Neural cell (in vitro differentiated cells): ENCODE measurements around the gene SECTM1. TPM values are rescaled to one million over a fixed set of nuclear protein-coding genes. Genes with fewer than 3 reads are reported as not detected.
"Not testable (repeated sequence)": the region's sequence is repeated elsewhere in the genome, so short reads cannot be mapped to it uniquely, and the experiment has no call there.

Source experiments
- H2AFZ ChIP-seq: fragments of 200-600, 300-800 bp; sonication (generic), shearing (Covaris generic); 2 replicates; pipeline ENCODE4 v1.6.0; 2014; ENCODE audit warnings: low read depth, mild to moderate bottlenecking, antibody characterized with exemption, low read length, moderate library complexity
- H3F3A ChIP-seq: fragments of 200-600 bp; shearing (Covaris generic); 2 replicates; pipeline ENCODE4 v1.6.1; 2016; ENCODE audit warnings: mild to moderate bottlenecking, moderate library complexity, mixed read lengths, antibody characterized with exemption, low read length; ENCODE audit not compliant: insufficient read depth, poor library complexity, severe bottlenecking
- H3K27ac ChIP-seq: fragments of 200-600, 300-800 bp; sonication (generic), shearing (Covaris generic); 2 replicates; pipeline ENCODE4 v1.5.1; 2014; ENCODE audit warnings: mild to moderate bottlenecking, low read length, moderate library complexity
- H3K27me3 ChIP-seq: fragments of 300-800, 200-600 bp; sonication (generic), shearing (Covaris generic); 2 replicates; pipeline ENCODE4 v1.6.0; 2014; ENCODE audit warnings: mild to moderate bottlenecking, low read depth, low read length, moderate library complexity; ENCODE audit not compliant: insufficient read depth
- H3K36me3 ChIP-seq: fragments of 300-800, 200-600 bp; sonication (generic), shearing (Covaris generic); 2 replicates; pipeline ENCODE4 v1.5.1; 2014; ENCODE audit warnings: mild to moderate bottlenecking, antibody characterized with exemption, low read length, moderate library complexity; ENCODE audit not compliant: insufficient read depth
- H3K4me2 ChIP-seq: fragments of 300-800, 200-600 bp; sonication (generic), shearing (Covaris generic); 2 replicates; pipeline ENCODE4 v1.6.0; 2014; ENCODE audit warnings: mild to moderate bottlenecking, low read length
- H3K4me3 ChIP-seq: fragments of 300-800, 200-600 bp; sonication (generic), shearing (Covaris generic); 2 replicates; pipeline ENCODE4 v1.5.1; 2014; ENCODE audit warnings: mild to moderate bottlenecking, low read length, moderate library complexity
- H3K79me2 ChIP-seq: fragments of 200-600 bp; shearing (Covaris generic); replicated peaks from 2 replicates; pipeline ENCODE4 v1.6.0; 2014; ENCODE audit warnings: mild to moderate bottlenecking, low read length, moderate library complexity; ENCODE audit not compliant: insufficient read depth
- H3K9ac ChIP-seq: fragments of 300-800, 200-600 bp; sonication (generic), shearing (Covaris generic); 2 replicates; pipeline ENCODE4 v1.6.1; 2016; ENCODE audit warnings: mild to moderate bottlenecking, low read length, mixed read lengths
- H3K9me2 ChIP-seq: fragments of 200-600 bp; shearing (Covaris generic); 2 replicates; pipeline ENCODE4 v1.6.1; 2016; ENCODE audit warnings: mild to moderate bottlenecking, low read length, mixed read lengths; ENCODE audit not compliant: insufficient read depth
- H3K9me3 ChIP-seq: fragments of 200-600, 300-800 bp; sonication (generic), shearing (Covaris generic); 2 replicates; pipeline ENCODE4 v1.6.1; 2016; ENCODE audit warnings: mild to moderate bottlenecking, mixed run types, low read length, moderate library complexity, mixed read lengths
- H4K20me1 ChIP-seq: fragments of 200-600 bp; shearing (Covaris generic); 2 replicates; pipeline ENCODE4 v1.6.1; 2016; ENCODE audit warnings: mild to moderate bottlenecking, mixed run types; ENCODE audit not compliant: insufficient read depth
- CTCF ChIP-seq: fragments of 450-650 bp; IDR thresholded peaks from 2 replicates; pipeline ENCODE4 v1.5.1; 2014; ENCODE audit warnings: antibody characterized with exemption, mild to moderate bottlenecking, moderate library complexity; ENCODE audit not compliant: poor library complexity, severe bottlenecking
- EZH2 ChIP-seq: fragments of 200-600, 300-800 bp; shearing (Covaris generic), sonication (generic); IDR thresholded peaks from 2 replicates; pipeline ENCODE4 v1.6.1; 2014; ENCODE audit warnings: antibody characterized with exemption, low read length, borderline replicate concordance, mild to moderate bottlenecking; ENCODE audit not compliant: insufficient read depth, poor library complexity, severe bottlenecking
- MXI1 ChIP-seq: fragments of 450-650 bp; conservative IDR thresholded peaks from 2 replicates; pipeline ENCODE4 v1.6.1; 2014; ENCODE audit warnings: antibody characterized with exemption, mild to moderate bottlenecking; ENCODE audit not compliant: poor library complexity, severe bottlenecking
- RAD21 ChIP-seq: fragments of 450-650 bp; conservative IDR thresholded peaks from 2 replicates; pipeline ENCODE4 v1.6.1; 2014; ENCODE audit warnings: antibody characterized with exemption, mild to moderate bottlenecking, moderate library complexity
- SMC3 ChIP-seq: fragments of 450-650 bp; conservative IDR thresholded peaks from 2 replicates; pipeline ENCODE4 v1.6.1; 2014; ENCODE audit warnings: antibody characterized with exemption, mild to moderate bottlenecking, moderate library complexity; ENCODE audit not compliant: poor library complexity
- TAF1 ChIP-seq: IDR thresholded peaks from 2 replicates; pipeline ENCODE4 v1.6.1; 2012; ENCODE audit warnings: low read depth
- polyA plus RNA-seq: library from polyadenylated mRNA; depleted of rRNA; stranded (reverse); fragments of >200 nt; gene quantifications from 2 replicates; pipeline ENCODE4 v1.2.3, GENCODE V29; 2014

Gene SECTM1
- polyA plus RNA-seq, 1 donor from 2014 or later, result not detected

- H3K27ac ChIP-seq, H3K27me3 ChIP-seq, H3K9ac ChIP-seq, H3K79me2 ChIP-seq, H3K9me3 ChIP-seq, H3F3A ChIP-seq, H4K20me1 ChIP-seq, H3K4me3 ChIP-seq, H2AFZ ChIP-seq, H3K9me2 ChIP-seq, H3K36me3 ChIP-seq, H3K4me2 ChIP-seq: not testable (repeated sequence)
- TF ChIP-seq EZH2, result peak; percentile 40
These were observed 26.0 kb upstream of the SECTM1 start for GRCh38 chr17:82359451-82360074.

- Histone ChIP-seq H3K79me2 (no peaks in the 10 kb centered on the region), H3K27me3 (peaks cover 7% of the 10 kb centered on the region), H3K36me3 (no peaks in the 10 kb centered on the region), H3K4me3 (no peak within 1 kb of the TSS), H4K20me1 (no peaks in the 10 kb centered on the region), H3K9ac (no peak within 1 kb of the TSS), H3K4me2 (no peak within 1 kb of the TSS), H3K9me3 (no peaks in the 10 kb centered on the region), H3F3A (no peaks in the 10 kb centered on the region), H3K9me2 (no peaks in the 10 kb centered on the region), H3K27ac (no peak within 1 kb of the TSS), H2AFZ (no peak within 1 kb of the TSS)
- TF ChIP-seq CTCF (peak; percentile 43), SMC3 (peak; percentile 29), RAD21 (peak; percentile 28), TAF1 (no peak), EZH2 (no peak)
These were observed 25.1 kb upstream of the SECTM1 start, which contains the start of gene TEX19 for GRCh38 chr17:82358465-82359350. TEX19 (plus strand) TSS chr17:82359247; CDS start chr17:82362151, 2,904 bp downstream.

GRCh38 chr17:82357394-82357793 lies 23.8 kb upstream of the SECTM1 start:
- Histone ChIP-seq H3K36me3 (no peaks in the 10 kb centered on the region), H3K4me3 (no peak overlapping the region), H4K20me1 (no peaks in the 10 kb centered on the region), H3K27ac (no peak overlapping the region), H3K9me3 (no peaks in the 10 kb centered on the region), H3K9ac (no peak overlapping the region), H3K27me3 (peaks cover 7% of the 10 kb centered on the region), H2AFZ (no peak overlapping the region), H3K79me2 (no peaks in the 10 kb centered on the region), H3K4me2 (no peak overlapping the region), H3K9me2 (no peaks in the 10 kb centered on the region), H3F3A (no peaks in the 10 kb centered on the region)
- TF ChIP-seq EZH2 (no peak), TAF1 (no peak), SMC3 (no peak), MXI1 (no peak), RAD21 (no peak)
